CD14-positive monocyte (primary cell): ENCODE measurements around the gene RGS17. TPM values are rescaled to one million over a fixed set of nuclear protein-coding genes. Genes with fewer than 3 reads are reported as not detected.

Experiments
- DNase-seq, 3 donors: peaks; one replicate each; pipeline ENCODE4 v3.0.0-alpha.2; 2011 to 2022
- H2AFZ ChIP-seq: 2 replicates; pipeline ENCODE4 v1.6.0; 2012; ENCODE audit warnings: mild to moderate bottlenecking, low read depth, low read length, inconsistent platforms; ENCODE audit not compliant: insufficient read depth, poor library complexity, severe bottlenecking
- H3K27ac ChIP-seq, 2 donors: 1 replicate in 1 of 2; 2 replicates in 1 of 2; pipeline ENCODE4 v1.5.1; 2012 to 2013; ENCODE audit warnings: low read length in 2 of 2, control low read depth in 1 of 2, inconsistent platforms in 1 of 2, low read depth in 1 of 2, mild to moderate bottlenecking in 1 of 2
- H3K27me3 ChIP-seq, 2 donors: one replicate each; pipeline versions ENCODE4 v1.6.0 to v1.6.1; 2011 to 2013; ENCODE audit warnings: low read length in 2 of 2; ENCODE audit not compliant: control insufficient read depth in 2 of 2, insufficient read depth in 2 of 2
- H3K36me3 ChIP-seq, 2 donors: replicated peaks in 1 of 2; 1 replicate in 1 of 2; 2 replicates in 1 of 2; pipeline versions ENCODE4 v1.5.1 to v1.6.1; 2012 to 2013; ENCODE audit warnings: low read length in 2 of 2, control low read depth in 1 of 2, inconsistent platforms in 1 of 2, mild to moderate bottlenecking in 1 of 2; ENCODE audit not compliant: insufficient read depth in 2 of 2, control insufficient read depth in 1 of 2
- H3K4me1 ChIP-seq, 2 donors: 1 replicate in 1 of 2; 2 replicates in 1 of 2; pipeline versions ENCODE4 v1.5.1 to v1.6.1; 2012 to 2013; ENCODE audit warnings: low read length in 2 of 2, control low read depth in 1 of 2, inconsistent platforms in 1 of 2, mild to moderate bottlenecking in 1 of 2, moderate library complexity in 1 of 2; ENCODE audit not compliant: insufficient read depth in 2 of 2, control insufficient read depth in 1 of 2
- H3K4me2 ChIP-seq: replicated peaks from 2 replicates; pipeline ENCODE3; 2012; ENCODE audit warnings: low read length, moderate library complexity, mild to moderate bottlenecking; ENCODE audit not compliant: poor library complexity, severe bottlenecking; ENCODE audit errors: extremely low read depth
- H3K4me3 ChIP-seq, 3 experiments: fragments of 200-600 bp in 1 of 3; sonication (generic) in 1 of 3; replicated peaks in 1 of 3; 1 replicate in 2 of 3; 2 replicates in 1 of 3; pipeline ENCODE4 v1.5.1; 2011 to 2013; ENCODE audit warnings: low read length in 3 of 3, mild to moderate bottlenecking in 3 of 3, control low read depth in 2 of 3, low read depth in 2 of 3, inconsistent platforms in 1 of 3, moderate library complexity in 1 of 3
- H3K79me2 ChIP-seq: 2 replicates; pipeline ENCODE4 v1.6.0; 2012; ENCODE audit warnings: mild to moderate bottlenecking, control low read depth, inconsistent platforms, low read length, moderate library complexity; ENCODE audit not compliant: insufficient read depth
- H3K9ac ChIP-seq: 2 replicates; pipeline ENCODE4 v1.6.0; 2017; ENCODE audit warnings: low read length, mild to moderate bottlenecking; ENCODE audit not compliant: insufficient read depth, poor library complexity, severe bottlenecking
- H3K9me3 ChIP-seq, 2 donors: replicated peaks in 1 of 2; 1 replicate in 1 of 2; 2 replicates in 1 of 2; pipeline versions ENCODE4 v1.5.1 to v1.6.1; 2012 to 2013; ENCODE audit warnings: low read length in 2 of 2, control low read depth in 1 of 2; ENCODE audit not compliant: control insufficient read depth in 1 of 2, insufficient read depth in 1 of 2
- H4K20me1 ChIP-seq: 2 replicates; pipeline ENCODE4 v1.6.0; 2012; ENCODE audit warnings: mild to moderate bottlenecking, low read length, control low read depth, moderate library complexity; ENCODE audit not compliant: insufficient read depth
- H3K27ac Mint-ChIP-seq, 7 donors: one replicate each; pipeline ENCODE4 v1.8.0; 2020; ENCODE audit warnings: mild to moderate bottlenecking in 7 of 7, mixed read lengths in 7 of 7, moderate library complexity in 6 of 7, inconsistent platforms in 2 of 7
- H3K27me3 Mint-ChIP-seq, 3 donors: one replicate each; pipeline ENCODE4 v1.8.0; 2021 to 2022; ENCODE audit warnings: low read depth in 3 of 3, mild to moderate bottlenecking in 3 of 3, mixed read lengths in 3 of 3, moderate library complexity in 3 of 3, inconsistent platforms in 1 of 3
- H3K36me3 Mint-ChIP-seq, 2 donors: one replicate each; pipeline ENCODE4 v1.8.0; 2020; ENCODE audit warnings: mixed read lengths in 2 of 2, inconsistent platforms in 1 of 2, mild to moderate bottlenecking in 1 of 2
- H3K4me1 Mint-ChIP-seq: one replicate; pipeline ENCODE4 v1.8.0; 2020; ENCODE audit warnings: mild to moderate bottlenecking, mixed read lengths
- H3K4me3 Mint-ChIP-seq, 2 donors: one replicate each; pipeline ENCODE4 v1.8.0; 2020; ENCODE audit warnings: mild to moderate bottlenecking in 2 of 2, mixed read lengths in 2 of 2, moderate library complexity in 1 of 2
- H3K9me3 Mint-ChIP-seq, 7 donors: one replicate each; pipeline ENCODE4 v1.8.0; 2020 to 2022; ENCODE audit warnings: mixed read lengths in 7 of 7, mild to moderate bottlenecking in 6 of 7, moderate library complexity in 6 of 7, inconsistent platforms in 2 of 7
- WGBS: methylation state at CpG from one replicate; pipeline ENCODE4 v1.1.5; 2013; ENCODE audit warnings: missing lambda C conversion rate; ENCODE audit not compliant: insufficient coverage; 5-methylcytosine and 5-hydroxymethylcytosine counted together
- intact Hi-C, 2 donors: fragments of 100-400 bp; cut with micrococcal nuclease; formaldehyde crosslinking; loops; one replicate each; pipeline versions ENCODE4 v1.15.0 to v1.15.1; 2023
- polyA plus RNA-seq, 3 donors: library from polyadenylated mRNA; depleted of rRNA in 1 of 3; unstranded in 2 of 3; stranded (reverse) in 1 of 3; fragments of 300-500 nt in 2 of 3; fragments of >200 nt in 1 of 3; fragmentation: Illumina TruSeq in 2 of 3; gene quantifications; 1 replicate in 2 of 3; 2 replicates in 1 of 3; pipeline ENCODE4 v1.2.3, GENCODE V29; 2012 to 2021
- TF ChIP-seq, protein P1 (sequence below): fragments of 200-600 bp; IDR thresholded peaks from one replicate; pipeline ENCODE4 v1.8.0; 2022; ENCODE audit warnings: antibody characterized with exemption, mild to moderate bottlenecking

Gene RGS17
- polyA plus RNA-seq, 3 donors, result not detected

DNA sequence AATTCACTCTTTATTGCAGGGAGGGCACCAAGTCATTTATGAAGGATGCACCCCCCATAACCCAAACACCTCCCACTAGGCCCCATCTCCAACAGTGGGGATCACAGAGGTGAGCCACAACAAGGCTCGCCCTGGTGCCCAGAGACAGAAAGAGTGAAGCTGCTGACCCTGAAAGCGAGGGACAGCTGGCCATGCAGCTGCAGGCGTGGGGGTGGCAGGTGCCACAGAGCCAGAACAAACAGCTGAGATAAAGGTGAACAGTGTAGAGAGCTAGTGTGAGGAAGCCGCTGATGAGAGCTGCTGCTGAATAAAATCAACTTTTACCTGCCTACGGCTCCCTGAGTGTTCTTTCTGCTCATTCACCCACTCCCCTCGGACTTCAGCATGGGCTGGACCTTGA, 18.8 kb upstream of the RGS17 start:
- H3K27ac Mint-ChIP-seq, result no peak overlapping the region
- H2AFZ ChIP-seq, result no peak overlapping the region
- WGBS, result 95% methylated on average over 3 of the region's 6 CpGs
- H3K27me3 ChIP-seq, result no peaks in the 10 kb centered on the region
- no peak overlapping the region for H3K4me3 ChIP-seq
- no peaks in the 10 kb centered on the region for H3K4me1 Mint-ChIP-seq
- no peaks in the 10 kb centered on the region for H3K9me3 ChIP-seq
- no peaks in the 10 kb centered on the region for H3K79me2 ChIP-seq
- no peak overlapping the region for H3K4me3 Mint-ChIP-seq
- no peak for DNase-seq
- intact Hi-C loops, result no loop called here
- no peak overlapping the region for H3K9ac ChIP-seq
- H3K36me3 Mint-ChIP-seq, result no peaks in the 10 kb centered on the region
- peaks cover 1 to 16% (median 3%) of the 10 kb centered on the region in 7 donors for H3K9me3 Mint-ChIP-seq
- peaks cover 0 to 4% (median 3%) of the 10 kb centered on the region in 3 donors for H3K27me3 Mint-ChIP-seq
- no peak overlapping the region for H3K4me2 ChIP-seq
- H3K4me1 ChIP-seq, result no peaks in the 10 kb centered on the region
- H3K27ac ChIP-seq, result no peak overlapping the region
- H4K20me1 ChIP-seq, result no peaks in the 10 kb centered on the region
- H3K36me3 ChIP-seq, result no peaks in the 10 kb centered on the region
- TF ChIP-seq, protein P1, sequence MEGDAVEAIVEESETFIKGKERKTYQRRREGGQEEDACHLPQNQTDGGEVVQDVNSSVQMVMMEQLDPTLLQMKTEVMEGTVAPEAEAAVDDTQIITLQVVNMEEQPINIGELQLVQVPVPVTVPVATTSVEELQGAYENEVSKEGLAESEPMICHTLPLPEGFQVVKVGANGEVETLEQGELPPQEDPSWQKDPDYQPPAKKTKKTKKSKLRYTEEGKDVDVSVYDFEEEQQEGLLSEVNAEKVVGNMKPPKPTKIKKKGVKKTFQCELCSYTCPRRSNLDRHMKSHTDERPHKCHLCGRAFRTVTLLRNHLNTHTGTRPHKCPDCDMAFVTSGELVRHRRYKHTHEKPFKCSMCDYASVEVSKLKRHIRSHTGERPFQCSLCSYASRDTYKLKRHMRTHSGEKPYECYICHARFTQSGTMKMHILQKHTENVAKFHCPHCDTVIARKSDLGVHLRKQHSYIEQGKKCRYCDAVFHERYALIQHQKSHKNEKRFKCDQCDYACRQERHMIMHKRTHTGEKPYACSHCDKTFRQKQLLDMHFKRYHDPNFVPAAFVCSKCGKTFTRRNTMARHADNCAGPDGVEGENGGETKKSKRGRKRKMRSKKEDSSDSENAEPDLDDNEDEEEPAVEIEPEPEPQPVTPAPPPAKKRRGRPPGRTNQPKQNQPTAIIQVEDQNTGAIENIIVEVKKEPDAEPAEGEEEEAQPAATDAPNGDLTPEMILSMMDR, result no peak

DNA sequence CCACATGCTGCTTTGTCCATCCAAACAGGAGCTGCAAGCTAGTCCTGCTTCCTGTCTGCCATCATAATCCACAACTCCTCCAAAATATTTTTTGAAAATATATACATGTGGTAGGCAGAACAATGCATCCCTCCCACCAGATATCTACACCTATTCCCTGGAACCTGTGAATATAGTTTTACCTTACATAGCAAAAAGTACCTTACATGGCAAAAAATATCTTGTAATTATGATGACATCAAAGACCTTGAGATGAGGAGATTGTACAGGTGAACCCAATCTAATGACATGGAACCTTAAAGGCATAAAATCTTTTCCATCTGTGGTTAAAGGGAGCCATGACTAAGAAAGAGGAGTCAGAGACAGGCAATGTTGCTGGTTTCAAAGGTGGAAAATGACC, 15.3 kb upstream of the RGS17 start:
- no peaks in the 10 kb centered on the region for H4K20me1 ChIP-seq
- TF ChIP-seq, protein P1, result no peak
- no peaks in the 10 kb centered on the region for H3K36me3 Mint-ChIP-seq
- H3K4me3 Mint-ChIP-seq, result no peak overlapping the region
- no peaks in the 10 kb centered on the region for H3K4me1 ChIP-seq
- H3K9ac ChIP-seq, result no peak overlapping the region
- DNase-seq, result no peak
- H3K27ac ChIP-seq, result no peak overlapping the region
- no peaks in the 10 kb centered on the region for H3K4me1 Mint-ChIP-seq
- no peak overlapping the region for H2AFZ ChIP-seq
- no peak overlapping the region for H3K27ac Mint-ChIP-seq
- H3K27me3 Mint-ChIP-seq, result peaks cover 0 to 5% (median 4%) of the 10 kb centered on the region in 3 donors
- H3K4me2 ChIP-seq, result no peak overlapping the region
- no peak overlapping the region for H3K4me3 ChIP-seq
- no peaks in the 10 kb centered on the region for H3K9me3 ChIP-seq
- H3K36me3 ChIP-seq, result no peaks in the 10 kb centered on the region
- peaks cover 0 to 13% (median 2%) of the 10 kb centered on the region in 7 donors for H3K9me3 Mint-ChIP-seq
- intact Hi-C loops, result no loop called here
- no peaks in the 10 kb centered on the region for H3K27me3 ChIP-seq
- no peaks in the 10 kb centered on the region for H3K79me2 ChIP-seq
